GM23248 (cell line): ENCODE data around the gene SOX13. TPM values are rescaled to one million over a fixed set of nuclear protein-coding genes. Genes with fewer than 3 reads are reported as not detected.

Experiments
- DNase-seq: peaks from one replicate; pipeline ENCODE4 v3.0.0-alpha.2; 2015
- H2AFZ ChIP-seq: fragments of 200-600 bp; sonication (generic); 2 replicates; pipeline ENCODE4 v1.6.1; 2016; ENCODE audit warnings: antibody characterized with exemption
- H3F3A ChIP-seq: fragments of 200-600 bp; sonication (generic); 2 replicates; pipeline ENCODE4 v1.6.1; 2016; ENCODE audit warnings: mild to moderate bottlenecking, antibody characterized with exemption, mixed run types; ENCODE audit not compliant: insufficient read depth
- H3K27ac ChIP-seq: fragments of 200-600 bp; sonication (generic); 2 replicates; pipeline ENCODE4 v1.5.1; 2016; ENCODE audit warnings: mild to moderate bottlenecking
- H3K27me3 ChIP-seq: fragments of 200-600 bp; sonication (generic); replicated peaks from 2 replicates; pipeline ENCODE4 v1.6.1; 2016; ENCODE audit warnings: mild to moderate bottlenecking; ENCODE audit not compliant: insufficient read depth
- H3K36me3 ChIP-seq: fragments of 200-600 bp; sonication (generic); 2 replicates; pipeline ENCODE4 v1.6.1; 2016; ENCODE audit warnings: low read depth, mild to moderate bottlenecking
- H3K4me1 ChIP-seq: fragments of 200-600 bp; sonication (generic); 2 replicates; pipeline ENCODE4 v1.6.1; 2016; ENCODE audit warnings: mild to moderate bottlenecking; ENCODE audit not compliant: insufficient read depth
- H3K4me2 ChIP-seq: fragments of 200-600 bp; sonication (generic); one replicate; pipeline ENCODE4 v1.6.1; 2016; ENCODE audit warnings: mild to moderate bottlenecking; ENCODE audit not compliant: unreplicated experiment
- H3K4me3 ChIP-seq: fragments of 200-600 bp; sonication (generic); 2 replicates; pipeline ENCODE4 v1.5.1; 2016; ENCODE audit warnings: mild to moderate bottlenecking
- H3K79me2 ChIP-seq: fragments of 200-600 bp; sonication (generic); 2 replicates; pipeline ENCODE4 v1.6.1; 2016; ENCODE audit warnings: mild to moderate bottlenecking; ENCODE audit not compliant: insufficient read depth
- H3K9ac ChIP-seq: fragments of 200-600 bp; sonication (generic); 2 replicates; pipeline ENCODE4 v1.6.1; 2016; ENCODE audit warnings: mild to moderate bottlenecking
- H3K9me2 ChIP-seq: fragments of 200-600 bp; sonication (generic); 2 replicates; pipeline ENCODE4 v1.6.1; 2016; ENCODE audit warnings: mixed run types, mild to moderate bottlenecking, moderate library complexity; ENCODE audit not compliant: insufficient read depth
- H3K9me3 ChIP-seq: fragments of 200-600 bp; sonication (generic); one replicate; pipeline ENCODE4 v1.6.1; 2017; ENCODE audit warnings: low read depth
- H4K20me1 ChIP-seq: fragments of 200-600 bp; sonication (generic); 2 replicates; pipeline ENCODE4 v1.6.0; 2016; ENCODE audit not compliant: insufficient read depth
- EZH2 ChIP-seq: fragments of 200-600 bp; sonication (generic); IDR thresholded peaks from 2 replicates; pipeline ENCODE4 v1.6.1; 2018; ENCODE audit warnings: antibody characterized with exemption, mild to moderate bottlenecking; ENCODE audit not compliant: insufficient read depth, poor library complexity, severe bottlenecking
- EZH2phosphoT487 ChIP-seq: fragments of 200-600 bp; sonication (generic); IDR thresholded peaks from 2 replicates; pipeline ENCODE4 v1.6.1; 2018; ENCODE audit warnings: antibody characterized with exemption, moderate library complexity, mild to moderate bottlenecking, low read depth; ENCODE audit not compliant: insufficient read depth
- WGBS, 2 experiments: methylation state at CpG; one replicate each; pipeline ENCODE4 v1.1.6; 2015 to 2017; ENCODE audit warnings: low lambda C conversion rate in 2 of 2, low coverage in 1 of 2; ENCODE audit errors: missing lambda C conversion rate in 2 of 2; 5-methylcytosine and 5-hydroxymethylcytosine counted together
- in situ Hi-C: fragments of 300-500 bp; cut with MboI; formaldehyde crosslinking; loops from 2 replicates; pipeline ENCODE4 v1.15.0; 2020
- polyA plus RNA-seq: library from polyadenylated mRNA; unstranded; fragments of >200 nt; fragmentation: Nextera tagmentation; extraction: Ambion mirVana; gene quantifications from 2 replicates; pipeline ENCODE4 v1.2.1, GENCODE V29; 2016
- total RNA-seq: library from RNA; depleted of rRNA; stranded (reverse); fragments of >200 nt; shearing (Covaris generic); gene quantifications from 2 replicates; pipeline ENCODE4 v1.2.3, GENCODE V29; 2014

The SOX13 gene
- total and polyA plus RNA-seq, 2 experiments from 2014 or later = 3.0 to 5.5 TPM

GRCh38 chr1:204115116-204115515 is 42.2 kb downstream of the SOX13 start:
- Histone ChIP-seq H3K27ac (no peak overlapping the region), H3K9me2 (no peaks in the 10 kb centered on the region), H4K20me1 (no peaks in the 10 kb centered on the region), H3K4me2 (no peak overlapping the region), H3F3A (0 out of 2 replicates have a peak, but pooled peaks cover 3% of the 10 kb centered on the region), H3K9me3 (no peaks in the 10 kb centered on the region), H3K9ac (no peak overlapping the region), H3K4me1 (peaks cover 11% of the 10 kb centered on the region), H2AFZ (no peak overlapping the region), H3K27me3 (no peaks in the 10 kb centered on the region), H3K4me3 (no peak overlapping the region), H3K36me3 (no peaks in the 10 kb centered on the region), H3K79me2 (0 out of 2 replicates have a peak, but pooled peaks cover 7% of the 10 kb centered on the region)
- TF ChIP-seq EZH2phosphoT487 (no peak), EZH2 (no peak)
- DNase-seq = no peak
- in situ Hi-C loops = no loop called here
- WGBS, 2 experiments = 96 to 99% methylated on average over 4 of the region's 4 CpGs

- in situ Hi-C loops = no loop called here
- no peak overlapping the region for H3K4me2 ChIP-seq
- H3K9me2 ChIP-seq = no peaks in the 10 kb centered on the region
- no peak overlapping the region for H3K4me3 ChIP-seq
- H3K27ac ChIP-seq = no peak overlapping the region
- H3F3A ChIP-seq = 0 out of 2 replicates have a peak, but pooled peaks cover 3% of the 10 kb centered on the region
- WGBS, 2 experiments = 82 to 92% methylated on average over 4 of the region's 4 CpGs
- no peaks in the 10 kb centered on the region for H3K79me2 ChIP-seq
- H3K27me3 ChIP-seq = no peaks in the 10 kb centered on the region
- H4K20me1 ChIP-seq = no peaks in the 10 kb centered on the region
- no peak overlapping the region for H2AFZ ChIP-seq
- H3K36me3 ChIP-seq = no peaks in the 10 kb centered on the region
- no peak for DNase-seq
- no peaks in the 10 kb centered on the region for H3K9me3 ChIP-seq
- H3K4me1 ChIP-seq = peaks cover 11% of the 10 kb centered on the region
- H3K9ac ChIP-seq = no peak overlapping the region
- TF ChIP-seq EZH2phosphoT487 = no peak
- no peak for TF ChIP-seq EZH2
These were observed 43.6 kb downstream of the SOX13 start for GRCh38 chr1:204116539-204116938.

GRCh38 chr1:204121840-204122555 is 49.1 kb downstream of the SOX13 start:
- Histone ChIP-seq H3K27ac (no peak overlapping the region), H3K4me1 (peaks cover 2% of the 10 kb centered on the region; the same call in 1 of the 2 replicates), H3K27me3 (no peaks in the 10 kb centered on the region), H2AFZ (no peak overlapping the region), H4K20me1 (no peaks in the 10 kb centered on the region), H3K9me2 (no peaks in the 10 kb centered on the region), H3K9me3 (no peaks in the 10 kb centered on the region), H3K79me2 (no peaks in the 10 kb centered on the region), H3K36me3 (no peaks in the 10 kb centered on the region; the same call in 1 of the 2 replicates), H3K4me2 (no peak overlapping the region), H3F3A (no peaks in the 10 kb centered on the region), H3K4me3 (no peak overlapping the region), H3K9ac (no peak overlapping the region)
- 87 to 93% methylated on average over 17 of the region's 17 CpGs for WGBS, 2 experiments
- in situ Hi-C loops = no loop called here
- no peak for TF ChIP-seq EZH2phosphoT487
- no peak for TF ChIP-seq EZH2
- no peak for DNase-seq

- peaks cover 7% of the 10 kb centered on the region for H3K4me1 ChIP-seq
- no peak overlapping the region for H3K4me3 ChIP-seq
- H3K79me2 ChIP-seq = no peaks in the 10 kb centered on the region
- H3K4me2 ChIP-seq = no peak overlapping the region
- peaks cover 7% of the 10 kb centered on the region for H3F3A ChIP-seq
- no peak overlapping the region for H3K27ac ChIP-seq
- no peaks in the 10 kb centered on the region; the same call in 1 of the 2 replicates for H3K36me3 ChIP-seq
- no peaks in the 10 kb centered on the region for H3K9me2 ChIP-seq
- in situ Hi-C loops = no loop called here
- H3K9me3 ChIP-seq = no peaks in the 10 kb centered on the region
- no peaks in the 10 kb centered on the region for H4K20me1 ChIP-seq
- no peak overlapping the region for H2AFZ ChIP-seq
- no peak overlapping the region for H3K9ac ChIP-seq
- peak; percentile 43 for DNase-seq
- WGBS, 2 experiments = 76 to 78% methylated on average over 9 of the region's 9 CpGs
- no peak for TF ChIP-seq EZH2phosphoT487
- no peak for TF ChIP-seq EZH2
- no peaks in the 10 kb centered on the region for H3K27me3 ChIP-seq
These were observed 50.5 kb downstream of the SOX13 start for GRCh38 chr1:204123376-204123775.
